ENCODE results near the gene ZNF132.

DNA sequence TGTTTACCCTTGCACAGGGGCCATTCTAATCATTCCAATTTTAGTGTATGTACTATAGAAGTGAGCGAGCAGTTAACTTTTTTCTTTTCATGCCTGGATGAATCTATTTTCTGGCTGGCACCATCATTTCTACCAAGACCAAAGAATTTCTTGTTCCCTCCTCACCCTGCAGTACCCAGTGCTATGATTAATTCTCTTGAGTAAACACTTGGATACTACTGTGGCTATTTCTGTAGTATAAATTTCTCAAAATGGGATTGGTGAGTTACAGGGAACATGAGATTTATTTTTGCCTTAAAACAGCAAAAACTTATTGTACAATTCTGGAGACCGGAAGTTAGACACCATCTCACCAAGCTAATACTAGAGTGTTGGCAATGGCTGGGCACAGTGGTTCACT is 43.8 kb upstream of the ZNF132 start:
- TF ChIP-seq, protein P1, sequence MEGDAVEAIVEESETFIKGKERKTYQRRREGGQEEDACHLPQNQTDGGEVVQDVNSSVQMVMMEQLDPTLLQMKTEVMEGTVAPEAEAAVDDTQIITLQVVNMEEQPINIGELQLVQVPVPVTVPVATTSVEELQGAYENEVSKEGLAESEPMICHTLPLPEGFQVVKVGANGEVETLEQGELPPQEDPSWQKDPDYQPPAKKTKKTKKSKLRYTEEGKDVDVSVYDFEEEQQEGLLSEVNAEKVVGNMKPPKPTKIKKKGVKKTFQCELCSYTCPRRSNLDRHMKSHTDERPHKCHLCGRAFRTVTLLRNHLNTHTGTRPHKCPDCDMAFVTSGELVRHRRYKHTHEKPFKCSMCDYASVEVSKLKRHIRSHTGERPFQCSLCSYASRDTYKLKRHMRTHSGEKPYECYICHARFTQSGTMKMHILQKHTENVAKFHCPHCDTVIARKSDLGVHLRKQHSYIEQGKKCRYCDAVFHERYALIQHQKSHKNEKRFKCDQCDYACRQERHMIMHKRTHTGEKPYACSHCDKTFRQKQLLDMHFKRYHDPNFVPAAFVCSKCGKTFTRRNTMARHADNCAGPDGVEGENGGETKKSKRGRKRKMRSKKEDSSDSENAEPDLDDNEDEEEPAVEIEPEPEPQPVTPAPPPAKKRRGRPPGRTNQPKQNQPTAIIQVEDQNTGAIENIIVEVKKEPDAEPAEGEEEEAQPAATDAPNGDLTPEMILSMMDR (conservative IDR thresholded peaks at IDR 0.05 in 1 of 2, IDR thresholded peaks at IDR 0.05 in 1 of 2; ENCODE audit: extremely low read depth in 1 of 2, insufficient read depth in 1 of 2, low read depth in 1 of 2, low read length in 2 of 2) = no peak
- TF ChIP-seq EZH2 (IDR thresholded peaks at IDR 0.05; ENCODE audit: borderline replicate concordance, low read length) = no peak

All from mammary epithelial cell (primary cell).